GM12872 (cell line): Measurements from ENCODE around the gene HELB.

Source experiments
- CTCF ChIP-seq: IDR thresholded peaks from 3 replicates; pipeline ENCODE4 v1.5.1; 2011; ENCODE audit warnings: low read depth, mild to moderate bottlenecking, low read length, moderate library complexity; ENCODE audit not compliant: insufficient read depth

Gene HELB

GRCh38 chr12:66323017-66323416 lies 20.7 kb downstream of the HELB start:
- no peak for TF ChIP-seq CTCF

- TF ChIP-seq CTCF: no peak
Measured at GRCh38 chr12:66329941-66330340, 27.6 kb downstream of the HELB start.

- TF ChIP-seq CTCF: no peak
Measured at GRCh38 chr12:66331016-66331415, 28.7 kb downstream of the HELB start.

GRCh38 chr12:66331814-66332213 lies 29.5 kb downstream of the HELB start:
- no peak for TF ChIP-seq CTCF

GRCh38 chr12:66335746-66336145 lies 33.5 kb downstream of the HELB start:
- no peak for TF ChIP-seq CTCF

GRCh38 chr12:66337381-66338010 lies 35.2 kb downstream of the HELB start:
- no peak for TF ChIP-seq CTCF

- TF ChIP-seq CTCF: no peak
Measured at GRCh38 chr12:66340131-66340530, 37.8 kb downstream of the HELB start.
